RPMI8226 (cell line): Measurements from ENCODE around the gene SSTR5.
"Not testable (repeated sequence)": the region's sequence is repeated elsewhere in the genome, so short reads cannot be mapped to it uniquely, and the experiment has no call there.

ENCODE experiments used
- DNase-seq: peaks from one replicate; pipeline ENCODE4 v3.0.0-alpha.2; 2015

The SSTR5 gene

DNA sequence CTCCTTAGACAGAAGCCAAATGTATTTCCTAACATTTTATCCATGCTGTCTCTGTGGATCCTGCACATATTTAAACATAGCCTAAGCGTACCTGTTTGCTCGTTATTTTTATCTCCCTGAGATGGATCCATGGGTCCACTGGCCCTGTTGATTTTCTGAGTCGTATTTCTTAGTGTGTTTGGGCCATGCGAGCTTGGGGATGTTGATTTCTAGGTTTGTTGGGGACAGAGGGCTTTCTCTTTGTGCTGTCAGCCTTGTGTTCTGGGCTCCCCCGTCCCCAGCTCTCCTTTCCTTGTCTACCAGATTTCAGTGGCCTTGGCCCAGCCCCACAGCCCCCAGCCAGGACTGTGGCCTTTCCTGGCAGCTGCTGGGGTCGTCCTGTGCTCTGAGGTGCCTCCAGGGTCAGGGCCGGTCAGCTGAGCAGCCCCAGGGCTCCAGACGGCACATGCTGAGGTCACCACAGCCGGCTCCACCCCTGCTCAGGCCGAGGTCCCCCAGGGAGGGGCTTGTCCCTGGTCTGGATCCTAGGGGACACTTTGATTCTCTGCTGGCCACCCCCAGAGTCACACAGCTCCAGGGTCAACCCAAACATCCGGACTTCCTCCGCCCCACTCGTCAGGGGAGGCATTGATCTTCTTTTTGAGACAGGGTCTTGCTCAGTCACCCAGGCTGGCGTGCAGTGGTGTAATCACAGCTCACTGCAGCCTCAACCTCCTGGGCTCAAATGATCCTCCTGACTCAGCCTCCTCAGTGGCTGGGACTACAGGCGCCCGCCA lies 4.4 kb downstream of the SSTR5 start:
- no peak for DNase-seq

DNA sequence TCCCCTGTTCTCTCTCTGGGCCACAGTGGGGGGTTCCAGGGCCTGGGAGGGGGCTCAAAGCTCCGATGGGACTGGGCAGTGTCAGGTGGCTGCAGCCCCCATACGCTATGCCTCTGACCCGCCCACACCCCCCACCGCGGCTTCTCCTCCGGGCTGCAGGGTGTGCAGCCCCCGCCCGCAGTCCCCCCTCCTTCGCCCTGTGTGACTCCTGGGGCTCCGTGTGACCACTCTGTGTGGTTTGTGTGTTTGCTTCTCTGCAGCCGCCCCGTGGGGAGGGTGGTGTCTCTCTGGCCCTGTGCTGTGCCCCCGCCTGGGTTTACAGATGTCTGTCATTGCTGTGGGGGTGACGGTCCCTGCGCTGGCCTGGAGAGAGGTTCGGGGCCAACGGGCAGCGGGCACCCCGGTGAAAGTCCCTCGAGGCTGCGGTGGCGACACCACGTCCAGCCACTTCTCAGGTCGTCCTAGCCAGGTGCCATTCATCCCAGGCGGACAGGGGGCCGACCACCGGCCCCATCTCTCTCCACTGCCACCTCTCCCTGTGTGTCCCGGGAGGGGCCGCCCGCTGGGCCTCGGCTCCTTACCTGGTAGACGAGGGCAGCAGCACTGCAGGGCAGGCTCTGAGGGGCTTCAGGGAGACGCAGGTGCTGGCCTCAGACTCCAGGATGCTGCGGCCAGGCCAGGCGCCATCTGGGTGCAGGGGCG lies 5.5 kb downstream of the SSTR5 start:
- DNase-seq = no peak

DNA sequence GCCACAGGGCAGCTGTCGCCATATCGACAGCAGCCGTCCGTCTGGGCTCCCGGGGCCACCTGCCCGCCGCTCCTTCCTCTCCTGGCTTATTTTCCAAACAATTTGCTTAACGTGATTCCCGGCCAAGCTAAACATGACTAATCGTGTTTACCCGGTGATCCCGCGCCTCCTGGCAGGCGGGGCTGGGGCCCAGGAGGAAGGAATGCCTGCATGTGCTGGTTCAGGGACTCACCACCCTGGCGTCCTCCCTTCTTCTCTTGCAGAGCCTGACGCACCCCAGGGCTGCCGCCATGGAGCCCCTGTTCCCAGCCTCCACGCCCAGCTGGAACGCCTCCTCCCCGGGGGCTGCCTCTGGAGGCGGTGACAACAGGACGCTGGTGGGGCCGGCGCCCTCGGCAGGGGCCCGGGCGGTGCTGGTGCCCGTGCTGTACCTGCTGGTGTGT lies 6.1 kb downstream of the SSTR5 start:
- no peak for DNase-seq

DNA sequence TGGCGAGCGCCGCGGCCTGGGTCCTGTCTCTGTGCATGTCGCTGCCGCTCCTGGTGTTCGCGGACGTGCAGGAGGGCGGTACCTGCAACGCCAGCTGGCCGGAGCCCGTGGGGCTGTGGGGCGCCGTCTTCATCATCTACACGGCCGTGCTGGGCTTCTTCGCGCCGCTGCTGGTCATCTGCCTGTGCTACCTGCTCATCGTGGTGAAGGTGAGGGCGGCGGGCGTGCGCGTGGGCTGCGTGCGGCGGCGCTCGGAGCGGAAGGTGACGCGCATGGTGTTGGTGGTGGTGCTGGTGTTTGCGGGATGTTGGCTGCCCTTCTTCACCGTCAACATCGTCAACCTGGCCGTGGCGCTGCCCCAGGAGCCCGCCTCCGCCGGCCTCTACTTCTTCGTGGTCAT lies 6.8 kb downstream of the SSTR5 start:
- no peak for DNase-seq

DNA sequence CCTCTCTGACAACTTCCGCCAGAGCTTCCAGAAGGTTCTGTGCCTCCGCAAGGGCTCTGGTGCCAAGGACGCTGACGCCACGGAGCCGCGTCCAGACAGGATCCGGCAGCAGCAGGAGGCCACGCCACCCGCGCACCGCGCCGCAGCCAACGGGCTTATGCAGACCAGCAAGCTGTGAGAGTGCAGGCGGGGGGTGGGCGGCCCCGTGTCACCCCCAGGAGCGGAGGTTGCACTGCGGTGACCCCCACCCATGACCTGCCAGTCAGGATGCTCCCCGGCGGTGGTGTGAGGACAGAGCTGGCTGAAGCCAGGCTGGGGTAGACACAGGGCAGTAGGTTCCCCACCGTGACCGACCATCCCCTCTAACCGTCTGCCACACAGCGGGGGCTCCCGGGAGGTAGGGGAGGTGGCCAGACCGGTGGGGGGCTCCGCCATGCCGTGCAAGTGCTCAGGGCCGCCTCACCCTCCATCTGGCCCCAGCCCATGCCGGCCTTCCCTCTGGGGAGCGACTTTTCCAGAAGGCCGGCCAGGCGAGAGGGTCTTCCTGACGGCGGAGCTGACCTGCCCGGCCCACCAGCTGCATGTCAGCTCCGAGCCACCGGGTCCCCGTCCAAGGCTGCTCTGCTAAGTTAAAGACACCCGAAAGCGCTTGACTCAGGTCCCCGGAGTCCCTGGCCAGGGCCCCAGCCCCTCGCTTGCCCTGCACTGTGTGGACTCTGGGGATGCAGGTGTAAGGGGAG lies 7.4 kb downstream of the SSTR5 start:
- DNase-seq = no peak

DNA sequence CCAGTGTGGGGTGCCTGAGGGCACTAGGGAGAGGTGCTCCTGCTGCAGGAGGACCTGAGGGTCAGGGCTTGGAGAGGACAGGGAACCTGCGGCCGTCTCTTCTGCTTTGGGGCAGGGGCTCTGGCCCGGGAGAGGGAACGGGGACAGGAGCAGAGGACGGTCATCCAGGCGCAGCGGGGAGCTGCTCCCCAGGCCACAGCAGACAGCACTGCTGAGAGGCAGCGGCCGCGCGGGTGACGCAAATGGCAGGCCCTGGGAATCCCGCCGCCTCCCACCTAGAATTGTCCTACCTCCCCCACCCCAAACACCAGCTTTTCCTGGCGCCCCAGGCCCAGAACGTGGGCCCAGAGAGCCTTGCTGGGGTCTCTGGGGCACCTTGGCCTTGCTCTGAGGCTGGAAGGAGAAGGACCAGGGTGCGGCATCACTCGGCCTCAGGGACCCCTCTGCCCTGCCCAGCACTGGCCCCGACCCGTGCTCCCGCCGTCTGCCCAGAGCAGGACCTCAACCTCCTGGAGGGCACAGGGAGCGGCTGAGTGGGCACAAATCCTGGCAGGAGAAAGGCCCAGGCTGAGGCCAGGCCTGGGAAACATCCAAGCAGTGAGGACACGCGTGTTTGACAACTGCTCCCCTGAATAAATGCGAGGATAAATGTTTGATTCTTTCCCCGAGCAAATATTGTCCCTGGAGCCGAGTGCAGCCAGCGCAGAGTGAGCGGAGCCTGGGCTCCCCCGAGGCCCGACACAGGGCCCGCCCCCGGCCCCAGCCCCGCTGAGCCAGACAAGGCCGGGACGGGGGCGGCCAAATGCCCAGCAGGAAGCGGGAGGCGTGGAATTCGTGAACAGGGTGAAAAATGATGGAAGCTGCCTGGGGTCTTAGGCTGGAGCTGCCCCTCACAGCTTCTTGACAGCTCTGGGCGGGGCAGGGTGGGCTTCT lies 8.5 kb downstream of the SSTR5 start:
- no peak for DNase-seq

DNA sequence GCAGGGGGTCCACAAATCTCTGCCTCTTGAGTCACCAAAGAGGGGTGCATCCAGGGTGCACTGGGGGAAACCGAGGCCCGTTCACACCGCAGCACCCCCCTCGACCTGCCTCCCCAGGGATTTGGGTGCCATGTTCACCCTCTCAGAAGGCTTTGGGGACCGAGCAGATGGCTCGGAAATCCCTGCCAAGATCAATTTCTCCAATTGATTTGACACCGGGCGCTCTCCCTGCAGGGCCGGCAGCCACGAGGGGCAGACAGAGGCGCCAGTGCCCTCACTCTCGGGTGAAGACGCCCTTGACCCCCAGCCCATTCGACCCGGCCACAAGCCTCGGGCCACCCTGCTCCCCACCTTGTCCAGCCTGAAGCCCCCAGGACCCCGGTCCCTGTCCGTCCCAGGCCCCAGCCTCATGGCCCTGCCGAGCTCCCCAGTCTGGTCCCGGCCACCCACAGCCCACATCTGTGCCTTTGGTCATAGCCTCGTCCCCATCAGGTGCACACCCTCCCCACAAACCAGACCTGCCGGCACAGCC lies 9.3 kb downstream of the SSTR5 start:
- no peak for DNase-seq

DNA sequence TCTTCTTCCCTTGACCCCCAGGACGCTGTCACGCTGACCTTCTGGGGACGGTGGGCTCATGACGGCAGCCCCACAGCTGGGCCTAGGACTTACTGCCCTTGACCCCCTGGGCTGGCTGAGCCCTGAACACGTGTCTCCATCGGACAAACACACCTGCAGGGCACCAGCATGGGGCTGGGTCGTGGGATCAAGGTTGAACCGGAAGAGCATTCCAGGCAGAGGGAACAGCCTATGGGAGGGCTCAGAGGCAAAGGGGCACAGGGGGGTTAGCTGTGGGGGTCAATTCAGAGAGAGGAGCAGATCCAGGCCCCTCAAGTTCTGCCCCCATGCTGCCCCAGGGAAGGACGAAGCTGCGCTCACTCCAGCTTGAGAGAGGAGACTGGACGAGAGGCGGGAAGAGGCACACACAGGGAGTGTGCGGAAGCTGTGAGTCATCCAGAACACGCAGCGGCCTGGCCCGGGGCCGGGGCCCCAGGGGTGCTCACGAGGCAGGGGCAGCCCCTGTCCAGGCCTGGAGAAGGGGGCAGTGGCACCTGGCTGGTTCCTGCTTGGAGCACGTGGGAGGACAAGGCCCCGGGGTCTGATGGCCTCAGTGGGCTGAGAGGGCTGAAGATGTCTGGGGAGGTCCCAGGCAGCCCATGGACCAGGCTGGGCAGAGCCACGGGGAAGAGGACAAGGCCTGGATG lies 9.9 kb downstream of the SSTR5 start:
- no peak for DNase-seq

GRCh38 chr16:1082952-1083675 lies 10.6 kb downstream of the SSTR5 start:
- no peak for DNase-seq

GRCh38 chr16:1084971-1085370 lies 12.4 kb downstream of the SSTR5 start:
- no peak for DNase-seq

- DNase-seq = not testable (repeated sequence)
Measured at GRCh38 chr16:1086443-1086842, 13.9 kb downstream of the SSTR5 start.

- DNase-seq = no peak
Measured at GRCh38 chr16:1088295-1089170, 16.0 kb downstream of the SSTR5 start.

GRCh38 chr16:1089439-1089821 lies 16.9 kb downstream of the SSTR5 start:
- peak; percentile 61 for DNase-seq

DNA sequence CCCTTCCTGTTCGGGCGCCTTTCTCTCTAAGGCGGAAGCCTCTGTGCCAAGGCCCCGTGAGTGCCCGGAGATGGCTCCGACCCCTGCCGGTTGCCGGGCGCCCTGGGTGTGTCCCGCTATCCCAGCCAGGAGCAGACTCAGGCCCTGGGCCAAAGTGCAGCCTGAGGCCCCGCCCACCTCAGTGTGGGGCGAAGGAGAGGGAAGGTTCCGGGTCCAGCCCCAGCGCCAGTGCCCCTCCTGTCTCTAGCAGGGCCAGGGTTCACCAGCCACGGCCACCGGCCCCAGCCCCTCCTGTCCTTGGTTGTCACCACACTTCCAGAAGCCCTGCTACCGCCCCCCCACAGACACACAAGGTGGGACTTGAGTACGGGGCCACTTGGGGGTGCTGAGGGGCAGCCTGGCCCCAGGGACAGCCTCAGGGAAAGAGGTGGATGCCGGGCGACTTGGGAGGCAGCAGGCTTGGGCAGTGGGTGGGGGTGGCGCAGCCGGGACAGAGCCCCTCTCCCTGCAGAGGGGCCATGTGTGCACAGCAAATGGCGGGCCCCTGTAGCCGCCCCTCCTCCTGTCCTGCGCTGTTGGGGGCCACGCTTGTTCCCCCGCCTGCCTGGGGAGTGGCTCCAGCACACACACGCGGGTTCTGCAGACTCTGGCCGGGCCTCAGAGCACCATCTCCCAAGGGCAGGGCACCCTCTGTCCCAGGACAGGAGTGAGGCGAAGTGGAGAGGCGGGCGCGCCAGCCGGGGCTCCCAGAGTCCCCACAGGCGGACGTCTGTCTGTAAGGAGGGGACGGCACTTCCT lies 17.5 kb downstream of the SSTR5 start:
- peak; percentile 75 for DNase-seq

DNA sequence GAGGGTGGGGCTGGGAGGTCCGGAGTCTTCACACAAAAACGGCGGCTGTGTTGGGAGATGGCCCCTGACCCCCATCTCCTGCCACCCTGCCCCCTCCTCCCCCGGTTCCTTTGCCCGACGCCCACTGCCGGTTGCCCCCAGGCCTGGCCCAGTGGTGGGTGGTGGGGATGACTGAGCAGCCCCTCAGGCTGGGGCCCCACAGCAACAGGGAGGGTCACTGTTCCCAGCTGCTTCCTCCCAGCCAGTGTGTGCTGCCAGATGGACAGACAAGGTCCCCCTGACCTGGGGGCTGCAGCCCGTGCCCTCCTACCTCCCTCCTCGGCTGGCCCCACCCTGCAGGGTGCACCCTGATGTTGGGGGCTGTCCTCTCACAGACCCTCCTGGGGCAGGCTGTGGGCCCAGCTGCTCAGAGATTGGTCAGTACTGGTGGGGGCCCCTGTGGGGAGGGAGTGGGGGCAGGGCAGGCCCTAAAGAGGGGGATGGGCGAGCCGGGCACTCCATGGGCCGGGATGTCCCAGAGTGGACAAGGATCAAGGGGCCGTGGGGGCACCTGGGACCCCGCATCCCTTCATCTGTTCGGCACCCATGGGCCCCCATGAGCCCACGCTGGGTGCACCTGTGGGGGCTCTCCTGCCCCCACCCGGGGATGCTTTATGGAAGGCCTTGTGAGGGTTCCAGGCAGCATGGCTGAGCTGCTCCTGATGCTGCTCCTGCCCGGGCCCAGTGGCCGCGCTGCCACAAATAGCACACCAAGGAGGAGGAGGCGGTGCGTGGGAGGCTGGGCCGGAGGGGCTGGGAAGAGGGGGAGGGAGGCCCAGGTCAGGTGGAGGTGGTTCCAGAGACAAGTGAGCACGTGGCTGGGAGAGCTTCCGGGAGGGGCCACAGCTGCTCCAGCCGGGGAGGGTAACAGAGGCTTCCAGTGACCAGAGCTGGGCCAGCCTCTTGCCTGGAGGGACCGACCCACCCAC lies 18.4 kb downstream of the SSTR5 start:
- DNase-seq = peak; percentile 51

GRCh38 chr16:1091992-1092552 lies 19.5 kb downstream of the SSTR5 start:
- DNase-seq = no peak

DNA sequence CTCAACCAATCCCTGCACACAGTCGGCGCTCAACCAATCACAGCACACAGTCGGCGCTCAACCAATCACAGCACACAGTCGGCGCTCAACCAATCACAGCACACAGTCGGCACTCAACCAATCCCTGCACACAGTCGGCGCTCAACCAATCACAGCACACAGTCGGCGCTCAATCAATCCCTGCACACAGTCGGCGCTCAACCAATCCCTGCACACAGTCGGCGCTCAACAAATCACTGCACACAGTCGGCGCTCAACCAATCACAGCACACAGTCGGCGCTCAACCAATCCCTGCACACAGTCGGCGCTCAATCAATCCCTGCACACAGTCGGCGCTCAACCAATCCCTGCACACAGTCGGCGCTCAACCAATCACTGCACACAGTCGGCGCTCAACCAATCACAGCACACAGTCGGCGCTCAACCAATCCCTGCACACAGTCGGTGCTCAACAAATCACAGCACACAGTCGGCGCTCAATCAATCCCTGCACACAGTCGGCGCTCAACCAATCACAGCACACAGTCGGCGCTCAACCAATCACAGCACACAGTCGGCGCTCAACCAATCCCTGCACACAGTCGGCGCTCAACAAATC lies 20.2 kb downstream of the SSTR5 start:
- DNase-seq = not testable (repeated sequence)
